Muscle layer of colon (tissue), 2 donors: ENCODE results near the gene L3MBTL3.
"Not testable (repeated sequence)": the region's sequence is repeated elsewhere in the genome, so short reads cannot be mapped to it uniquely, and the experiment has no call there.

Experiments used
- H3K27ac ChIP-seq: one replicate; pipeline ENCODE4 v1.7.0; 2013; ENCODE audit warnings: low read depth, mild to moderate bottlenecking, low read length, moderate library complexity
- H3K27me3 ChIP-seq, 2 donors: one replicate each; pipeline ENCODE4 v1.7.0; 2013; ENCODE audit warnings: low read length in 2 of 2, mild to moderate bottlenecking in 2 of 2; ENCODE audit not compliant: insufficient read depth in 2 of 2, control insufficient read depth in 1 of 2
- H3K36me3 ChIP-seq: one replicate; pipeline ENCODE4 v1.7.0; 2013; ENCODE audit warnings: mild to moderate bottlenecking, low read length; ENCODE audit not compliant: insufficient read depth
- H3K4me1 ChIP-seq: one replicate; pipeline ENCODE4 v1.7.0; 2013; ENCODE audit warnings: mild to moderate bottlenecking, low read length; ENCODE audit not compliant: insufficient read depth
- H3K4me3 ChIP-seq, 2 donors: one replicate each; pipeline ENCODE4 v1.7.0; 2013; ENCODE audit warnings: low read length in 2 of 2, low read depth in 1 of 2, mild to moderate bottlenecking in 1 of 2, moderate library complexity in 1 of 2
- H3K9ac ChIP-seq: one replicate; pipeline ENCODE4 v1.7.0; 2013; ENCODE audit warnings: low read length
- H3K9me3 ChIP-seq: one replicate; pipeline ENCODE4 v1.7.0; 2013; ENCODE audit warnings: mild to moderate bottlenecking, low read length
- donor health status: abdominal sarcoma.
- donor health status: Adenocarcinoma of cecum.

The L3MBTL3 gene

GRCh38 chr6:130164251-130164650, 145.9 kb downstream of the L3MBTL3 start:
- Histone ChIP-seq H3K4me3 (no peak overlapping the region), H3K27me3 (no peaks in the 10 kb centered on the region), H3K4me1 (peaks cover 4% of the 10 kb centered on the region), H3K27ac (no peak overlapping the region), H3K9ac (no peak overlapping the region), H3K36me3 (no peaks in the 10 kb centered on the region), H3K9me3 (no peaks in the 10 kb centered on the region)

GRCh38 chr6:130167655-130168054, 149.3 kb downstream of the L3MBTL3 start:
- H3K27ac ChIP-seq, result no peak overlapping the region
- H3K4me3 ChIP-seq, result no peak overlapping the region
- no peaks in the 10 kb centered on the region for H3K27me3 ChIP-seq
- H3K9ac ChIP-seq, result no peak overlapping the region
- no peaks in the 10 kb centered on the region for H3K4me1 ChIP-seq
- H3K9me3 ChIP-seq, result no peaks in the 10 kb centered on the region
- H3K36me3 ChIP-seq, result no peaks in the 10 kb centered on the region

- H3K9me3 ChIP-seq, H3K4me3 ChIP-seq, H3K4me1 ChIP-seq, H3K27ac ChIP-seq, H3K27me3 ChIP-seq, H3K9ac ChIP-seq, H3K36me3 ChIP-seq: not testable (repeated sequence)
These were observed 151.8 kb downstream of the L3MBTL3 start for GRCh38 chr6:130170160-130170559.

DNA sequence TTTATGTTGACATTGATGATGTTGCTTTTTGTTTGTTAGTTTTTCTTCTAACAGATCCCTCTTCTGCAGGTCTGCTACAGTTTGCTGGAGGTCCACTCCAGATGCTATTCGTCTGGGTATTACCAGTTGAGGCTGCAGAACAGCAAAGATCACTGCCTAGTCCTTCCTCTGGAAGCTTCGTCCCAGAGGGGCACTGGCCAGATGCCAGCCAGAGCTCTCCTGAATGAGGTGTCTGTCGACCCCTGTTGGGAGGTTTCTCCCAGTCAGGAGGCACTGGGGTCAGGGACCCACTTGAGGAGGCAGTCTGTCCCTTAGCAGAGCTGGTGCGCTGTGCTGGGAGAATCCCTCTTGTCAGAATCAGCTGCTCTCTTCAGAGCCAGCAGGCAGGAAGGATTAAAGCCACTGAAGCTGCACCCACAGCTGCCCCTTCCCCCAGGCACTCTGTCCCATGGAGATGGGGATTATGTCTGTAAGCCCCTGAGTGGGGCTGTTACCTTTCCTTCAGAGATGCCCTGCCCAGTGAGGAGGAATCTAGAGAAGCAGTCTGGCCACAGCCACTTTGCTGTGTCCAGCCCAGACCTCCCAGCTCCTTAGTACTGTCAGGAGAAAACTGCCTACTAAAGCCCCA, 155.1 kb downstream of the L3MBTL3 start:
- not testable (repeated sequence) for H3K4me3 ChIP-seq, H3K9me3 ChIP-seq, H3K4me1 ChIP-seq, H3K27me3 ChIP-seq, H3K27ac ChIP-seq, H3K36me3 ChIP-seq, H3K9ac ChIP-seq

- no peak overlapping the region for H3K9ac ChIP-seq
- no peaks in the 10 kb centered on the region for H3K4me1 ChIP-seq
- no peaks in the 10 kb centered on the region for H3K36me3 ChIP-seq
- no peaks in the 10 kb centered on the region for H3K9me3 ChIP-seq
- no peak overlapping the region for H3K4me3 ChIP-seq
- H3K27ac ChIP-seq, result no peak overlapping the region
- H3K27me3 ChIP-seq, result no peaks in the 10 kb centered on the region
These were observed 158.0 kb downstream of the L3MBTL3 start for GRCh38 chr6:130176378-130176777.

- no peak overlapping the region for H3K9ac ChIP-seq
- H3K4me1 ChIP-seq, result no peaks in the 10 kb centered on the region
- H3K4me3 ChIP-seq, result no peak overlapping the region
- no peaks in the 10 kb centered on the region for H3K36me3 ChIP-seq
- H3K9me3 ChIP-seq, result no peaks in the 10 kb centered on the region
- no peaks in the 10 kb centered on the region for H3K27me3 ChIP-seq
- no peak overlapping the region for H3K27ac ChIP-seq
These were observed 160.3 kb downstream of the L3MBTL3 start for GRCh38 chr6:130178692-130179091.

DNA sequence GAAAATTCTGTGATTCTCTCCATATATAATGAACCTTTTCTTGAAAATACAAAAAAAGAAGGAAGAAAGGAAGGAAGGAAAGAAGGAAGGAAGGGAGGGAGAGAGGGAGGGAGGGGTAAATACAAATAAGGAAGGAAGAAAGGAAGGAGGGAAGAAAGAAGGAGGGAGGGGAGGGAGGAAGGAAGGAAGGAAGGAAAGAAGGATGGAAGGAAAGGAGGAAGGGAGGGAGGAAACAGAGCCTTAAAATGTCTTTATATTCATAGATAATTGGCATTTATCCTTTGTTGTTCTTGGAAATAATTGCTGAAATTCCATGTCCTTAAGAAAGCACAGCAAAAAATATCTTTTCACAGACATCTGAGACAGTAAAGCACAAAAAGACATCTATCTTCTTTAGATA, 164.1 kb downstream of the L3MBTL3 start:
- H3K9me3 ChIP-seq, result no peaks in the 10 kb centered on the region

DNA sequence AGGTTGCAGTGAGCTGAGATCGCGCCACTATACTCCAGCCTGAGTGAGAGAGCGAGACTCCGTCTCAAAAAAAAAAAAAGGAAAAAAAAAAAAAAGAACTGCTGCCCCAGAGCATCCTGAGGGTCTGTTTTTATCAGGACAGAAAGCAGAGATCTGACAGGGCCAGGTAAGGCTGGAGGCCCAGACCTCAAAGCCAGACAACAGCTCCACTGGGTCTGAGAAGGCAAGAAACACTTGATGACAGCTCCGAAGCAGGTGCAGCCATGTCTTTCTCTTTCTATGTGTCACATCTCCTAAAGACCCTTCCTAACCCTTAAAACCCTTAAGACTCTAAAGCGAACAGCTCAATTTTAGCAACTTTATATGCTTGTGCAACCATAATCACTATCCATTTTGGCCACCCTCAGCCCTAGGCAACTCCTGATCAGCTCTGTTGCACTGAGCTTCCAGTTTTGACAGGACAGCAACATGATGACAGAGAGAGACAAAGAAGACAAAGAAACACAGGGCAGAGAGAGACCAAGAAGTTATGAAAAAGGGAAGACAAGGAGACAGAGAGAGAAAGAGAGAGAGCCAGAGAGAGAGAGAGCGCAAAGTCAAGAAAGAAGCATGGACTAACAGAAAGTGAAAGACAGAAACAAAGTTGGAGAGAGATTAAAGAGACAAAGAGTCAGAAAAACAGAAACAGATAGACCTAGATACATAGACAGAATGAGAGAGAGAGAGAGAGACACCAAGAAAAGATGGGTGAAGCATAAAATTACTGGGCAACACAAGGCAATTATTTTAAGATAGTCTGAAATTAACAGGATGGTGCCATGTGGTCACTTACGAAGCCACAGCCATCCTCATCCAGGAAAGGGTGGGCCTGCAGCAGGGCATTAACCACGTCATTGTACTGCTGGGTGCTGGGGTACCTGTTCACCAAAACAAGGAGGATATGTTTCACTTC, 165.2 kb downstream of the L3MBTL3 start:
- H3K27me3 ChIP-seq, result no peaks in the 10 kb centered on the region
- no peaks in the 10 kb centered on the region for H3K4me1 ChIP-seq
- H3K36me3 ChIP-seq, result no peaks in the 10 kb centered on the region
- no peaks in the 10 kb centered on the region for H3K9me3 ChIP-seq
- no peak overlapping the region for H3K9ac ChIP-seq
- no peak overlapping the region for H3K4me3 ChIP-seq
- H3K27ac ChIP-seq, result no peak overlapping the region

More for the DNA sequence above, 164.1 kb downstream of the L3MBTL3 start:
- no peaks in the 10 kb centered on the region for H3K27me3 ChIP-seq
- no peaks in the 10 kb centered on the region for H3K36me3 ChIP-seq
- H3K4me3 ChIP-seq, result no peak overlapping the region
- no peak overlapping the region for H3K9ac ChIP-seq
- no peak overlapping the region for H3K27ac ChIP-seq
- H3K4me1 ChIP-seq, result no peaks in the 10 kb centered on the region

DNA sequence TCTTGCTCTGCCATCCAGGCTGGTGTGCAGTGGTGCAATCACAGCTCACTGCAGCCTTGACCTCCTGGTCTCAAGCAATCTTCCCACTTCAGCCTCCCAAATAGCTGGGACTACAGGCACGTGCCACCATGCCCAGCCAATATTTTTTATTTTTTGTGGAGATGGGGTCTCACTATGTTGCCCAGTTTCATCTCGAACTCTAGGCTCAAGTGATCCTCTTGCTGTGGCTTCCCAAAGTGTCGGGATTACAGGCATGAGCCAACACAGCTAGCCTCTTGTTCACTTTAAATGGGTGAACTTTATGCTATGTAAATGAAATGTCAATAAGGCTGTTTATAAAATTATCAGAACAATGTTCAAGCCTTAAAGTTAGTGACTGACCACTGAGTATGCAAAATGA, 167.3 kb downstream of the L3MBTL3 start:
- H3K27ac ChIP-seq, result no peak overlapping the region
- no peaks in the 10 kb centered on the region for H3K27me3 ChIP-seq
- no peaks in the 10 kb centered on the region for H3K36me3 ChIP-seq
- no peaks in the 10 kb centered on the region for H3K9me3 ChIP-seq
- H3K4me3 ChIP-seq, result no peak overlapping the region
- no peaks in the 10 kb centered on the region for H3K4me1 ChIP-seq
- no peak overlapping the region for H3K9ac ChIP-seq

DNA sequence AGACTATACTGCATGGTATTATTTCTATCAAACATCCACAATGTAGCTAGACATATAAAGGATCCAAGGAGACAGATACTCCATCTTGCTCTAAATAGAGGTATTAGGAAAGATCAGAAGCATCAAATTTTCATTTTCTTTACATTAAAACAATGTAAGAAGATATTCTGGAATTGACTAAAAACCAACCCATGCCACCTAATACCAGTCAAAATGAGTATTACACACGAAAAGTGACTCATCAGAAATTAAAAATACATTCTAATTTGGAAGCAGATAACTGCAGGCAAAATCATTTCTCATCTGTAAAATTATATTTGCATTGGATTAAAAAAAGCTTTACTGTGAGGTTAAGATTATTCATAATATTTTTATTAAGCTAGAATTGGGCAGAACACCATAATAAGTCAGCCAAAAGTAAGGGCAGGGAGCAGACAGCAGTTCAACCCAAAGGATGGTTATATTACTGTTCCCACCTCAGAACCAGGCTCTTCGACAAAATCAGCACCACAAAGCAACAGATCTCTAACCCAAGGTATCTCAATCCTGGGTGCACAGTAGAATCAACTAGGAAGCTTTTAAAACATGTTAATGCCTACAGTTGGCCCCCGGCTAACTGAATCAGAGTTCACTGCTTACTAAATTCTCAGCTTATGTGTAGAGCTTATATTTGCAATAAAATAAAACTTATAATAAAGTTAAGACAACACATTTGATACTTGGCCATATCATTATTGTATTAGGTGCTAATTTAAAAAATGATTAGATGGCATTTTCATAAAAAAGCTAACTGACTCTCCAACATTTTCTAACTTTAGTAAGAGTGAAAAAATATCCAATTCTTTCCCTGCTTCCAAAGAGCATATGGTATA, 169.2 kb downstream of the L3MBTL3 start:
- H3K27ac ChIP-seq, result no peak overlapping the region

GRCh38 chr6:130188207-130188899, 170.0 kb downstream of the L3MBTL3 start:
- no peak overlapping the region for H3K4me3 ChIP-seq
- H3K4me1 ChIP-seq, result no peaks in the 10 kb centered on the region
- no peak overlapping the region for H3K9ac ChIP-seq
- H3K9me3 ChIP-seq, result no peaks in the 10 kb centered on the region
- no peaks in the 10 kb centered on the region for H3K36me3 ChIP-seq
- no peak overlapping the region for H3K27ac ChIP-seq
- no peaks in the 10 kb centered on the region for H3K27me3 ChIP-seq

More for the DNA sequence above, 169.2 kb downstream of the L3MBTL3 start:
- Histone ChIP-seq H3K36me3 (no peaks in the 10 kb centered on the region), H3K4me3 (no peak overlapping the region), H3K4me1 (no peaks in the 10 kb centered on the region), H3K27me3 (no peaks in the 10 kb centered on the region), H3K9me3 (no peaks in the 10 kb centered on the region), H3K9ac (no peak overlapping the region)
